KMS-11 (cell line): Measurements from ENCODE around the gene CDH24.

ENCODE experiments used
- H2AFZ ChIP-seq: fragments of 200-600 bp; sonication (generic); 2 replicates; pipeline ENCODE4 v1.6.1; 2016; ENCODE audit warnings: antibody characterized with exemption, mixed run types, low read depth
- H3K27ac ChIP-seq: fragments of 200-600 bp; sonication (generic); 2 replicates; pipeline ENCODE4 v1.6.1; 2016; ENCODE audit warnings: mild to moderate bottlenecking, mixed run types
- H3K27me3 ChIP-seq: fragments of 200-600 bp; sonication (generic); 2 replicates; pipeline ENCODE4 v1.6.1; 2017; ENCODE audit warnings: mild to moderate bottlenecking, low read depth, mixed run types, moderate library complexity; ENCODE audit not compliant: insufficient read depth
- H3K36me3 ChIP-seq: fragments of 200-600 bp; sonication (generic); 2 replicates; pipeline ENCODE4 v1.6.1; 2017; ENCODE audit warnings: mild to moderate bottlenecking, mixed run types; ENCODE audit not compliant: insufficient read depth
- H3K4me1 ChIP-seq: fragments of 200-600 bp; sonication (generic); 2 replicates; pipeline ENCODE4 v1.6.1; 2016; ENCODE audit warnings: mild to moderate bottlenecking, low read depth, mixed run types; ENCODE audit not compliant: poor library complexity, severe bottlenecking
- H3K4me2 ChIP-seq: fragments of 200-600 bp; sonication (generic); 2 replicates; pipeline ENCODE4 v1.7.0; 2016; ENCODE audit warnings: mild to moderate bottlenecking, mixed run types
- H3K4me3 ChIP-seq: fragments of 200-600 bp; sonication (generic); IDR thresholded peaks from 2 replicates; pipeline ENCODE4 v1.6.1; 2017; ENCODE audit warnings: low read depth, low read length, mixed read lengths; ENCODE audit not compliant: insufficient read depth
- H3K79me2 ChIP-seq: fragments of 200-600 bp; sonication (generic); 2 replicates; pipeline ENCODE4 v1.6.1; 2016; ENCODE audit warnings: low read depth, mixed run types; ENCODE audit not compliant: insufficient read depth
- H3K9ac ChIP-seq: fragments of 200-600 bp; sonication (generic); 2 replicates; pipeline ENCODE4 v1.6.1; 2016; ENCODE audit warnings: mild to moderate bottlenecking, mixed run types
- H4K20me1 ChIP-seq: fragments of 200-600 bp; sonication (generic); 2 replicates; pipeline ENCODE4 v1.6.1; 2016; ENCODE audit warnings: mild to moderate bottlenecking, mixed run types; ENCODE audit not compliant: insufficient read depth
- TF ChIP-seq, protein P1 (sequence below): fragments of 200-600 bp; sonication (generic); conservative IDR thresholded peaks from 2 replicates; pipeline ENCODE4 v1.6.1; 2017; ENCODE audit warnings: low read depth, mild to moderate bottlenecking, antibody characterized with exemption, low read length, moderate library complexity, mixed read lengths

The CDH24 gene

GRCh38 chr14:23044840-23045239 lies 12.5 kb downstream of the CDH24 start:
- Histone ChIP-seq H3K27ac (no peak overlapping the region), H3K27me3 (no peaks in the 10 kb centered on the region), H4K20me1 (no peaks in the 10 kb centered on the region), H2AFZ (no peak overlapping the region), H3K9ac (no peak overlapping the region), H3K4me2 (no peak overlapping the region), H3K4me3 (no peak overlapping the region), H3K4me1 (no peaks in the 10 kb centered on the region), H3K36me3 (no peaks in the 10 kb centered on the region), H3K79me2 (no peaks in the 10 kb centered on the region)
- TF ChIP-seq, protein P1, sequence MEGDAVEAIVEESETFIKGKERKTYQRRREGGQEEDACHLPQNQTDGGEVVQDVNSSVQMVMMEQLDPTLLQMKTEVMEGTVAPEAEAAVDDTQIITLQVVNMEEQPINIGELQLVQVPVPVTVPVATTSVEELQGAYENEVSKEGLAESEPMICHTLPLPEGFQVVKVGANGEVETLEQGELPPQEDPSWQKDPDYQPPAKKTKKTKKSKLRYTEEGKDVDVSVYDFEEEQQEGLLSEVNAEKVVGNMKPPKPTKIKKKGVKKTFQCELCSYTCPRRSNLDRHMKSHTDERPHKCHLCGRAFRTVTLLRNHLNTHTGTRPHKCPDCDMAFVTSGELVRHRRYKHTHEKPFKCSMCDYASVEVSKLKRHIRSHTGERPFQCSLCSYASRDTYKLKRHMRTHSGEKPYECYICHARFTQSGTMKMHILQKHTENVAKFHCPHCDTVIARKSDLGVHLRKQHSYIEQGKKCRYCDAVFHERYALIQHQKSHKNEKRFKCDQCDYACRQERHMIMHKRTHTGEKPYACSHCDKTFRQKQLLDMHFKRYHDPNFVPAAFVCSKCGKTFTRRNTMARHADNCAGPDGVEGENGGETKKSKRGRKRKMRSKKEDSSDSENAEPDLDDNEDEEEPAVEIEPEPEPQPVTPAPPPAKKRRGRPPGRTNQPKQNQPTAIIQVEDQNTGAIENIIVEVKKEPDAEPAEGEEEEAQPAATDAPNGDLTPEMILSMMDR, result no peak

DNA sequence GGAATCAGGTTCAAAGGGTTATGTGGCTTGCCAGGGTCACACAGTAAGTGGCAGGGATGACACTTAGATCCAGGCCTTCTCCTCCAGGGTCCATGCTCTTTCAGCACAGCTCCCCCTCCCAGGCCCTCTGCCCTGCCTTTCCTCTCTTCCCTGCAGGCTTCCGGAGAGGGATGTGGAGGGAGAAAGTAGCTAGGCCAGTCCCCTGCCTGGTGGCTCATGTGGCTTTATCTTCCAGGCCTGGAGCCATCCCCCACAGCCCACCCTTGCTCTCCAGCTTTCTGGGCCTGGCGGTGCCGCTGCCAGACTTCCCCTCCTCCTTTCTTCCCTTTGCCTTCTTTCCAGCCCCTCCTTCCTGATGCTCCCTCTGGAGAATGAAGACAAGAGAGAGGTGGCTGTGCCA lies 13.6 kb downstream of the CDH24 start:
- Histone ChIP-seq H3K4me3 (no peak overlapping the region), H2AFZ (no peak overlapping the region), H3K79me2 (no peaks in the 10 kb centered on the region), H3K4me1 (no peaks in the 10 kb centered on the region), H3K36me3 (no peaks in the 10 kb centered on the region), H4K20me1 (no peaks in the 10 kb centered on the region), H3K27me3 (no peaks in the 10 kb centered on the region), H3K9ac (no peak overlapping the region), H3K4me2 (no peak overlapping the region), H3K27ac (no peak overlapping the region)
- TF ChIP-seq, protein P1, result no peak

GRCh38 chr14:23043145-23043544 lies 14.2 kb downstream of the CDH24 start:
- Histone ChIP-seq H3K27me3 (no peaks in the 10 kb centered on the region), H4K20me1 (no peaks in the 10 kb centered on the region), H3K27ac (no peak overlapping the region), H2AFZ (no peak overlapping the region), H3K79me2 (no peaks in the 10 kb centered on the region), H3K36me3 (no peaks in the 10 kb centered on the region), H3K4me3 (no peak overlapping the region), H3K9ac (no peak overlapping the region), H3K4me1 (no peaks in the 10 kb centered on the region), H3K4me2 (no peak overlapping the region)
- TF ChIP-seq, protein P1, result no peak

GRCh38 chr14:23042162-23042965 lies 15.0 kb downstream of the CDH24 start, which contains the start of gene PSMB11:
PSMB11 (plus strand) TSS chr14:23042212; CDS start chr14:23042226, 14 bp downstream.
- H2AFZ ChIP-seq, result no peak within 1 kb of the TSS
- H3K9ac ChIP-seq, result no peak within 1 kb of the TSS
- no peaks in the 10 kb centered on the region for H3K4me1 ChIP-seq
- TF ChIP-seq, protein P1, result no peak
- H3K79me2 ChIP-seq, result no peaks in the 10 kb centered on the region
- H3K4me2 ChIP-seq, result no peak within 1 kb of the TSS
- H3K27ac ChIP-seq, result no peak within 1 kb of the TSS
- no peaks in the 10 kb centered on the region for H4K20me1 ChIP-seq
- H3K36me3 ChIP-seq, result no peaks in the 10 kb centered on the region
- H3K27me3 ChIP-seq, result no peaks in the 10 kb centered on the region
- H3K4me3 ChIP-seq, result no peak within 1 kb of the TSS
